ENCODE data around the gene ARF4. TPM values are rescaled to one million over a fixed set of nuclear protein-coding genes. Genes with fewer than 3 reads are reported as not detected.
"Not testable (repeated sequence)": the region's sequence is repeated elsewhere in the genome, so short reads cannot be mapped to it uniquely, and the experiment has no call there.

The ARF4 gene
- total and polyA plus RNA-seq, 12 donors: 67.2 to 443 (median 163) TPM

GRCh38 chr3:57617739-57618138 lies 20.6 kb upstream of the ARF4 start:
- no peaks in the 10 kb centered on the region for H3K9me3 ChIP-seq (replicated peaks in 1 of 3)
- no peak for DNase-seq
- TF ChIP-seq CTCF (IDR thresholded peaks at IDR 0.05) (no peak), POLR2A (IDR thresholded peaks at IDR 0.05) (no peak)
- WGBS, 4 donors: 96 to 99% (median 98%) methylated on average over 3 of the region's 3 CpGs
- peaks cover 0 to 4% of the 10 kb centered on the region in 2 donors for H3K36me3 ChIP-seq (replicated peaks in 1 of 2)
- no peaks in the 10 kb centered on the region for H3K27me3 ChIP-seq
- H3K4me1 ChIP-seq (replicated peaks in 1 of 2): no peaks in the 10 kb centered on the region
- intact Hi-C loops (cut with DNase I): no loop called here
- H3K4me3 ChIP-seq: no peak overlapping the region
- H3K27ac ChIP-seq: no peak overlapping the region

DNA sequence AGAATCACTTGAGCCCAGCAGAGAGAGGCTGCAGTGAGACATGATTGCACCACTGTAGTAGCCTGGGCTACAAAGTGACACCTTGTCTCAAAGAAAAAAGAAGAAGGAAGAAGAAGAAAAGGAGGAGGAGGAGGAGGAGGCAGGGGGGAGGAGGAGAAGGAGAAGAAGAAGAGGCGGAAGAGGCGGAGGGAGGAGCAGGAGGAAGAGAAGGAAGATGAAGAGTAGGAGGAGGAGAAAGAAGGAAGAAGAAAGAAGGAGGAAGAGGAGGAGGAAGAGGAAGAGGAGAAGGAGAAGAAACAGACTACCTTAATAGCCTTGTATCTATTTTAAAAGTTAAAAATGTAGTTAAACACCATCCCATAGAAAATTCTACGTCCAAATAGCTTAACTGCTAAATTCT lies 19.1 kb upstream of the ARF4 start:
- 71 to 89% (median 80%) methylated on average over 3 of the region's 3 CpGs for WGBS, 4 donors
- no peaks in the 10 kb centered on the region for H3K9me3 ChIP-seq (replicated peaks in 1 of 3)
- no peaks in the 10 kb centered on the region for H3K4me1 ChIP-seq (replicated peaks in 1 of 2)
- H3K4me3 ChIP-seq: no peak overlapping the region
- no peaks in the 10 kb centered on the region for H3K27me3 ChIP-seq
- DNase-seq: no peak
- H3K36me3 ChIP-seq (replicated peaks in 1 of 2): no peaks in the 10 kb centered on the region
- TF ChIP-seq POLR2A (IDR thresholded peaks at IDR 0.05) (no peak), CTCF (IDR thresholded peaks at IDR 0.05) (no peak)
- intact Hi-C loops (cut with DNase I): no loop called here
- H3K27ac ChIP-seq: no peak overlapping the region

- DNase-seq; H3K27ac ChIP-seq; H3K27me3 ChIP-seq; intact Hi-C loops (cut with DNase I); H3K4me3 ChIP-seq; H3K36me3 ChIP-seq (replicated peaks in 1 of 2); H3K9me3 ChIP-seq (replicated peaks in 1 of 3); H3K4me1 ChIP-seq (replicated peaks in 1 of 2): not testable (repeated sequence)
- WGBS, 4 donors: 94 to 100% (median 98%) methylated on average over 5 of the region's 5 CpGs
Measured at GRCh38 chr3:57611870-57612269, 14.7 kb upstream of the ARF4 start.

DNA sequence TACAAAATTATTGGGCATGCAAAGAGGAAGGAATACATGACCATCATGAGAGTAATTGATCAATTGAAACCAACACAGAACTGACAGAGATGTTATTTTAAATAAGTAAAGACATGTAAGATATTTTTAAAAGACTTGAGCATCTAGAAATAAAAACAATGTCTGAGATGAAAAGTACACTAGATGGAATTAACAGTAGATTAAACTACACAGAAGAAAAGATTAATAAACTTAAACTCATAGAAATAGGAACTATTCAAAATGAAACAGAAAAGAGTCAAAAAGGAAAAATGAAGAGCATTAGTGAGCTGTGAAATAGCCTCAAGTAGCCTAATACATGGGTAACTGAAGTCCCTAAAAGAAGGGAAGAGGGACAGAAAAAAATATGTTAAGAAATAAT lies 8.5 kb upstream of the ARF4 start:
- no peak overlapping the region for H3K4me3 ChIP-seq
- H3K27ac ChIP-seq: no peak overlapping the region
- no peak for DNase-seq
- H3K27me3 ChIP-seq: no peaks in the 10 kb centered on the region
- H3K4me1 ChIP-seq (replicated peaks in 1 of 2): no peaks in the 10 kb centered on the region
- no peaks in the 10 kb centered on the region for H3K9me3 ChIP-seq (replicated peaks in 1 of 3)
- intact Hi-C loops (cut with DNase I): no loop called here
- TF ChIP-seq CTCF (IDR thresholded peaks at IDR 0.05) (no peak), POLR2A (IDR thresholded peaks at IDR 0.05) (no peak)
- no peaks in the 10 kb centered on the region for H3K36me3 ChIP-seq (replicated peaks in 1 of 2)

- Histone ChIP-seq H3K4me3 (no peak overlapping the region), H3K4me1 (replicated peaks in 1 of 2) (no peaks in the 10 kb centered on the region), H3K27ac (no peak overlapping the region), H3K27me3 (no peaks in the 10 kb centered on the region), H3K36me3 (replicated peaks in 1 of 2) (no peaks in the 10 kb centered on the region), H3K9me3 (replicated peaks in 1 of 3) (no peaks in the 10 kb centered on the region)
- 57 to 65% (median 63%) methylated on average over 2 of the region's 2 CpGs for WGBS, 4 donors
- intact Hi-C loops (cut with DNase I): no loop called here
- no peak for DNase-seq
- no peak for TF ChIP-seq POLR2A (IDR thresholded peaks at IDR 0.05)
- TF ChIP-seq CTCF (IDR thresholded peaks at IDR 0.05): no peak
Measured at GRCh38 chr3:57604971-57605370, 7.8 kb upstream of the ARF4 start.

Data from adrenal gland (tissue), 12 donors.